Osteocyte (in vitro differentiated cells): ENCODE measurements around the gene ERICH6. TPM values are rescaled to one million over a fixed set of nuclear protein-coding genes. Genes with fewer than 3 reads are reported as not detected.

Experiments used
- DNase-seq: peaks from one replicate; pipeline ENCODE4 v3.0.0; 2021; ENCODE audit warnings: mixed read lengths; ENCODE audit not compliant: unreplicated experiment; ENCODE audit errors: extremely low spot score
- H3K27ac Mint-ChIP-seq: one replicate; pipeline ENCODE4 v1.8.0; 2021; ENCODE audit warnings: mild to moderate bottlenecking, mixed read lengths; ENCODE audit not compliant: unreplicated experiment
- H3K27me3 Mint-ChIP-seq: one replicate; pipeline ENCODE4 v1.8.0; 2021; ENCODE audit warnings: mixed read lengths; ENCODE audit not compliant: unreplicated experiment
- H3K36me3 Mint-ChIP-seq: one replicate; pipeline ENCODE4 v1.8.0; 2021; ENCODE audit warnings: mixed read lengths; ENCODE audit not compliant: unreplicated experiment
- H3K4me1 Mint-ChIP-seq: one replicate; pipeline ENCODE4 v1.8.0; 2021; ENCODE audit warnings: mixed read lengths; ENCODE audit not compliant: unreplicated experiment
- H3K4me3 Mint-ChIP-seq: one replicate; pipeline ENCODE4 v1.8.0; 2021; ENCODE audit warnings: mild to moderate bottlenecking, moderate library complexity, mixed read lengths; ENCODE audit not compliant: unreplicated experiment
- H3K9me3 Mint-ChIP-seq: one replicate; pipeline ENCODE4 v1.8.0; 2021; ENCODE audit warnings: mixed read lengths; ENCODE audit not compliant: unreplicated experiment
- total RNA-seq: library from RNA; stranded (reverse); gene quantifications from 2 replicates; pipeline ENCODE4 v1.2.1, GENCODE V29; 2021
- TF ChIP-seq, protein P1 (sequence below): fragments of 200-600 bp; sonication (generic); IDR thresholded peaks from 2 replicates; pipeline ENCODE4 v1.5.0; 2021; ENCODE audit warnings: antibody characterized with exemption, mild to moderate bottlenecking, moderate library complexity

ERICH6 gene
- total RNA-seq, 1 donor from 2014 or later: 0.83 TPM

DNA sequence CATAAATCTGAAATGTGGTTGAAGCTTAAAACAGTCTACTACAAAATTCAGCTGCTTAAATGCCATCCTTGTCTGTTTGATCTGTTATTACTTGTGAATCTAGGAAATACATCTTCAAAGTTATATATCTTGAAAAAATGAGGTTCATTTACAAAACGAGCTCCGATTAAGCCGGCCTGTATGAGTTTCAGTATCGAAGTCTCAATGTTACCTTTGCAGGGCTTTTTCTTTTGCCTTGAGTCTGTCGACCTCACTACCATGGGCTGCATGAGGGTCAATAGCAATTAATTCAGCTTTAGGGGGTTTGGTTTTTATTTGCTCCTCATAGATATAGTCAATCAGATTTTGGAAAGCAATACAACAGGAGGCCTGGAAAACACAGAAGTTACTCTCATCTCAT is 23.2 kb downstream of the ERICH6 start:
- no peak for DNase-seq
- no peaks in the 10 kb centered on the region for H3K4me1 Mint-ChIP-seq
- TF ChIP-seq, protein P1, sequence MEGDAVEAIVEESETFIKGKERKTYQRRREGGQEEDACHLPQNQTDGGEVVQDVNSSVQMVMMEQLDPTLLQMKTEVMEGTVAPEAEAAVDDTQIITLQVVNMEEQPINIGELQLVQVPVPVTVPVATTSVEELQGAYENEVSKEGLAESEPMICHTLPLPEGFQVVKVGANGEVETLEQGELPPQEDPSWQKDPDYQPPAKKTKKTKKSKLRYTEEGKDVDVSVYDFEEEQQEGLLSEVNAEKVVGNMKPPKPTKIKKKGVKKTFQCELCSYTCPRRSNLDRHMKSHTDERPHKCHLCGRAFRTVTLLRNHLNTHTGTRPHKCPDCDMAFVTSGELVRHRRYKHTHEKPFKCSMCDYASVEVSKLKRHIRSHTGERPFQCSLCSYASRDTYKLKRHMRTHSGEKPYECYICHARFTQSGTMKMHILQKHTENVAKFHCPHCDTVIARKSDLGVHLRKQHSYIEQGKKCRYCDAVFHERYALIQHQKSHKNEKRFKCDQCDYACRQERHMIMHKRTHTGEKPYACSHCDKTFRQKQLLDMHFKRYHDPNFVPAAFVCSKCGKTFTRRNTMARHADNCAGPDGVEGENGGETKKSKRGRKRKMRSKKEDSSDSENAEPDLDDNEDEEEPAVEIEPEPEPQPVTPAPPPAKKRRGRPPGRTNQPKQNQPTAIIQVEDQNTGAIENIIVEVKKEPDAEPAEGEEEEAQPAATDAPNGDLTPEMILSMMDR: no peak
- H3K36me3 Mint-ChIP-seq: peaks cover 9% of the 10 kb centered on the region
- no peak overlapping the region for H3K4me3 Mint-ChIP-seq
- no peak overlapping the region for H3K27ac Mint-ChIP-seq
- H3K9me3 Mint-ChIP-seq: peaks cover 9% of the 10 kb centered on the region
- H3K27me3 Mint-ChIP-seq: no peaks in the 10 kb centered on the region

- Mint-ChIP-seq H3K36me3 (peaks cover 10% of the 10 kb centered on the region), H3K9me3 (peaks cover 14% of the 10 kb centered on the region), H3K4me1 (no peaks in the 10 kb centered on the region), H3K27ac (no peak overlapping the region), H3K27me3 (peaks cover 7% of the 10 kb centered on the region), H3K4me3 (no peak overlapping the region)
- no peak for DNase-seq
- TF ChIP-seq, protein P1: no peak
Measured at GRCh38 chr3:150675587-150675986, 28.1 kb downstream of the ERICH6 start.

GRCh38 chr3:150673966-150674365 is 29.8 kb downstream of the ERICH6 start:
- Mint-ChIP-seq H3K36me3 (peaks cover 10% of the 10 kb centered on the region), H3K4me3 (no peak overlapping the region), H3K4me1 (no peaks in the 10 kb centered on the region), H3K9me3 (peaks cover 14% of the 10 kb centered on the region), H3K27ac (no peak overlapping the region), H3K27me3 (peaks cover 17% of the 10 kb centered on the region)
- TF ChIP-seq, protein P1: no peak
- no peak for DNase-seq

- no peaks in the 10 kb centered on the region for H3K9me3 Mint-ChIP-seq
- H3K27me3 Mint-ChIP-seq: peaks cover 52% of the 10 kb centered on the region
- H3K4me1 Mint-ChIP-seq: no peaks in the 10 kb centered on the region
- H3K27ac Mint-ChIP-seq: no peak overlapping the region
- H3K36me3 Mint-ChIP-seq: no peaks in the 10 kb centered on the region
- H3K4me3 Mint-ChIP-seq: no peak overlapping the region
- DNase-seq: no peak
- TF ChIP-seq, protein P1: no peak
Measured at GRCh38 chr3:150666167-150666566, 37.6 kb downstream of the ERICH6 start.

GRCh38 chr3:150663461-150663860 is 40.3 kb downstream of the ERICH6 start:
- Mint-ChIP-seq H3K27me3 (peaks cover 50% of the 10 kb centered on the region), H3K4me1 (no peaks in the 10 kb centered on the region), H3K4me3 (no peak overlapping the region), H3K36me3 (no peaks in the 10 kb centered on the region), H3K9me3 (no peaks in the 10 kb centered on the region), H3K27ac (no peak overlapping the region)
- TF ChIP-seq, protein P1: no peak
- no peak for DNase-seq
